GM19239 (cell line): ENCODE measurements around the gene ATP9A.
A peak's percentile ranks its signal among the peaks of the same experiment; 100 is the strongest.
"Not testable (repeated sequence)": the region's sequence is repeated elsewhere in the genome, so short reads cannot be mapped to it uniquely, and the experiment has no call there.

ENCODE experiments used
- DNase-seq: peaks from one replicate; pipeline ENCODE4 v3.0.0; 2011; ENCODE audit warnings: low spot score; ENCODE audit not compliant: insufficient read length
- FAIRE-seq: peaks from 2 replicates; lab custom pipeline; 2011; peaks lifted over from hg19 to GRCh38; lab: Jason Lieb, UNC

Gene ATP9A

DNA sequence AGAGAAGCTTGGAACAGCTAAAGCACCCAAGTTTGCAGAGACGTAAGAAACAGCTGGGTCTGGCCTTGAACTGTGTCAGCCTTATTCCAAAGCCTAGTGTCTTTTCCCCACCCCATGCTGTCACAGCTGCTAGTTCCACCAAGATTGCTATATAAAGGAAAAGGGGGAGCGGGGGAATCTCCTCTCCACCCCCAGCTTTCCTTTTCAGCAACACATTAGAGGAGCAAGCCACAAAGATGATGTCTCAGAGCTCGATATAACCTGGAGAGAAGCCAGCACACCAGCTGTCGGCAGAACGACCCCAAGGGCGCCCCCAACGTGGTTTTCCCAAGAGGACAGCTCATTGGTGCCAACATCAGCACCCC is 36.5 kb downstream of the ATP9A start:
- FAIRE-seq (no peak), DNase-seq (no peak)

DNA sequence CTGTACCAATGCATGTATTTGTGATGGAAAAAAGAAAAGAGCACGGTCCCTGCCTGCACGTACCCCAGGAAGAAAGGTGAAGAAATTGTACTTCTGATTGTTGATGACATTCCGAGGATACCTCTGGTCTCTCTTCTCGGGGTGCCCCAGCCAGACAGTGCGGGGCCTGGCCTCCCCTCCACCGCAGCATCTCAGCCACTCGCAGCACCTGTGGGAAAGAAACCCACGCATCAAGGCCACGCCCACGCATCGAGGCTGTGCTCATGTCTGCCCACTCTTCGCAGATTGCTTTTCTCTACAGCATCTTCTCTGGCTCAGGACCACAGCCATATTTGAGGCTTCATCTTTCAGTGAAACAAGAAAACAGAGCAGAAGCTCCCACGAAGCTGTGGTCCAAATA is 38.4 kb downstream of the ATP9A start:
- DNase-seq = no peak
- FAIRE-seq = no peak

DNA sequence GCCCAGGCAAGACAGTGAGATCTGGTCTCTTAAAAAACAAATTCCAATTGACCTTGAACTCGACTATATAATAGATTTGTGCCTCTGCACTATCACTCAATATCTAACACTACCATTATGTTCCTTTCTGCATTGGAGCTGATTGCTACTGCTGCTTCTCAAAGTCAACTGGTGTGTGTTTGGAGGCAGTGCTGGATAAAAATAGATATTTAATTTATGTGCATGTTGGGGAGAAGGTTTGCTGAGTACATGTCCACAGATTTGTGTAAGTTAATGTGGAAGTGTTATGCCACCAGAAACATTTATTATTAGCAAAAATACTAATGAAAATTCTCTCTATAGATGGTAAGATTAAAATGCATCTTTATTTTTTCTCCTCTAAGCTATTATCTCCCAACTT is 39.5 kb downstream of the ATP9A start:
- DNase-seq = no peak
- FAIRE-seq = no peak

DNA sequence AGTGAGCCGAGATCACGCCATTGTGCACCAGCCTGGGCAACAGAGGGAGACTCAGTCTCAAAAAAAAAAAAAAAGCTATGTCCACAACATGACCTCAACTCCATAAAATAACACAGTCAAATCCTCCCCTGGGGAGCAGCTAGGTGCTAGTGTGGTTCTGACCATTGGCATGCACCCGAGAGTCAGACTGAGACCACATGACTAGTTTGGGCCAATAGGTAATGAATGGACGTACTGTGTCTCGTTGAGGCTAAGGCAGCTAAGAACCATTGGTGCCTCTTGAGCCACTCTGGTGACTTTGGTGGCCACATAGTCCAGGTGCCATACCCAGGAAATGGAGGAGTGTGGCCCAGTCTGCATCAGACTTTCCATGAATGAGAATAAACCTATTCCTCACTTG is 40.3 kb downstream of the ATP9A start:
- FAIRE-seq (no peak), DNase-seq (no peak)

DNA sequence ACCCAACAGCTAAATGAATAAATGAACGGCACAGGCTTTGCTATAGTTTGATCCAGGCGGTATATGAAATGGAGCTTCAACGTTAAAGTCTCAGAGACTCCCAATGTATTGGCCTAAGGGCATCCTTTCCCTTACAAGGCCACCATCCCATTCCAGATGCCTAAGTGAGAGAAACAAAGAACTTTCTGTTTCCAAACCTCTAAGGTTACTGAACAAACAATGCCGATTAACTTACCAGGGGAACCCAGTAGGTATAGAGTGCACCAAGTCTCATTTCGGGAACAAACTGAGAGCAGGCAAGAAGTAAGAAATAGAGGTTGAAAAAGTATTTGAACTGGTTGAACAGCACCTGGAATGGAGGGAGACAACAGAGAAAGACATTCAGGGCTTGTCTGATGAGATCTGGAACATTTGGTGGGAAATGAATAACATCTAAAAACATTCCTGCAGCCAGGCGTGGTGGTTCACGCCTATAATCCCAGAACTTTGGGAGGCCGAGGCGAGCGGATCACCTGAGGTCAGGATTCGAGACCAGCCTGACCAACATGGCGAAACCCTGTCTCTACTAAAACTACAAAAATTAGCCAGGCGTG is 42.5 kb downstream of the ATP9A start:
- no peak for DNase-seq
- no peak for FAIRE-seq

DNA sequence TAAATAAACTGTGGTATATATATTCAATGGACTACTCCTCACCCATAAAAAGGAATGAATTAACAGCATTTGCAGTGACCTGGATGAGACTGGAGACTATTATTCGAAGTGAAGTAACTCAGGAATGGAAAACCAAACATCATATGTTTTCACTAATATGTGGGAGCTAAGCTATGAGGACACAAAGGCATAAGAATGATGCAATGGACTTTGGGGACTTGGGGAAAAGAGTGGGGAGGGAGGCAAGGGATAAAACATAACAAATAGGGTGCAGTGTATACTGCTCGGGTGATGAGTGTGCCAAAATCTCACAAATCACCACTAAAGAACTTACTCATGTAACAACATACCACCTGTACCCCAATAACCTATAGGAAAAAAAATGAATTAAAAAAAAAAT is 45.2 kb downstream of the ATP9A start:
- FAIRE-seq, DNase-seq: not testable (repeated sequence)

DNA sequence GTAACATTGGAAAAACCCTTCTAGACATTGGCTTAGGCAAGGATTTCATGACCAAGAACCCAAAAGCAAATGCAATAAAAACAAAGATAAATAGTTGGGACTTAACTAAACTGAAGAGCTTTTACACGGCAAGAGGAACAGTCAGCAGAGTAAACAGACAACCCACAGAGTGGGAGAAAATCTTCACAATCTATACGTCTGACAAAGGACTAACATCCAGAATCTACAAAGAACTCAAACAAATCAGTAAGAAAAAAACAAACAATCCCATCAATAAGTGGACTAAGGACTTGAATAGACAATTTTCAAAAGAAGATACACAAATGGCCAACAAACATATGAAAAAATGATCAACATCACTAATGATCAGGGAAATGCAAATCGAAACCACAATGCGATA is 45.9 kb downstream of the ATP9A start:
- not testable (repeated sequence) for DNase-seq

DNA sequence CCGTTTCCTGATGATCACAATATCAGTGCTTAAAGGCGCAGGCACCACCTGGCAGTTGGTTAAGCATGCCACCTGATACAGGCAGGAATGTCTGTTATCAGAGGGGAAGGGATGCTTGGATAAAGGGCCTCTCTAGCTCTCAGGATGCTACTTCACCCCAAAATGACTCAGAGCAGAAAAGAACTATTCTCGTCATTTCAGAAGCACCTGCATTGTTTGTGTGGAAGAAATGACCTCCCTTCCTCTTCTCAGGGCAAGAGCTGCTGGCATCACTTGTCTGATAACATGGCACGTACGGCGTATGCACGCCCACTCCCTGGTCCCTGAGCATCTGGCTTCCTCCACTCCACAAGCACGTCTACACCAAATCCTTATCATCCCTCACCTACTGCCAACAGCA is 47.3 kb downstream of the ATP9A start:
- FAIRE-seq = no peak
- DNase-seq = no peak

More for the DNA sequence above, 45.9 kb downstream of the ATP9A start:
- FAIRE-seq = not testable (repeated sequence)

DNA sequence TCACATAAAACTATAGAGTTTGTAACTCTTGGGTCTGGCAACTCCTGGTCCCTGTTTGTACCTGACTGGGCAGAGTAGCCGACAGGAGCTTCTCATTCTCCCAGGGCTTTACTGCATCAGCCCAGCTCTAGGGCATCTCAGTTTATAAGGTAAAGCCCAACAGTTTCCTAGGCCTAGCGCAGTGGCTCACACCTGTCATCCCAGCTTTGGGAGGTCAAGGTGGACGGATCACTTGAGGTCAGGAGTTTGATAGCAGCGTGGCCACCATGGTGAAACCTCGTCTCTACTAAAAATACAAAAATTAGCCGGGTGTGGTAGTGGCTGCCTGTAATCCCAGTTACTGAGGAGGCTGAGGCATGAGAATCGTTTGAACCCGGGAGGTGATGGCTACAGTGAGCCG is 47.8 kb downstream of the ATP9A start:
- no peak for DNase-seq
- FAIRE-seq = no peak

DNA sequence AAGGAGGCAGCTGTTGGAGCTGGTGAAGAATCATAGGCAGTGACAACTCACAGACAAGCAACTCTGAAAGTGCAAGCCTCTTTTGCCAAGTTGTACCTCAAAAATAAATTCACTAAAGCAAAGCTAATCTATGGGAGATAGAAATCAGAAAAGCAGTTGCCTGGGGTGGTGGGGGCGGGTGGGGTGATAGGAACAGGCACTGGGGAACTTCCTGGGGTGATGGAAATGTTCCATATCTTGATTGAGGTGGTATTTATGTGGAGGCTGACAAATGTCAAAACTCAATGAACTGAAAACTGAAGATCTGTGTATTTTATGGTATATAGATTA is 52.4 kb downstream of the ATP9A start:
- FAIRE-seq = no peak

DNA sequence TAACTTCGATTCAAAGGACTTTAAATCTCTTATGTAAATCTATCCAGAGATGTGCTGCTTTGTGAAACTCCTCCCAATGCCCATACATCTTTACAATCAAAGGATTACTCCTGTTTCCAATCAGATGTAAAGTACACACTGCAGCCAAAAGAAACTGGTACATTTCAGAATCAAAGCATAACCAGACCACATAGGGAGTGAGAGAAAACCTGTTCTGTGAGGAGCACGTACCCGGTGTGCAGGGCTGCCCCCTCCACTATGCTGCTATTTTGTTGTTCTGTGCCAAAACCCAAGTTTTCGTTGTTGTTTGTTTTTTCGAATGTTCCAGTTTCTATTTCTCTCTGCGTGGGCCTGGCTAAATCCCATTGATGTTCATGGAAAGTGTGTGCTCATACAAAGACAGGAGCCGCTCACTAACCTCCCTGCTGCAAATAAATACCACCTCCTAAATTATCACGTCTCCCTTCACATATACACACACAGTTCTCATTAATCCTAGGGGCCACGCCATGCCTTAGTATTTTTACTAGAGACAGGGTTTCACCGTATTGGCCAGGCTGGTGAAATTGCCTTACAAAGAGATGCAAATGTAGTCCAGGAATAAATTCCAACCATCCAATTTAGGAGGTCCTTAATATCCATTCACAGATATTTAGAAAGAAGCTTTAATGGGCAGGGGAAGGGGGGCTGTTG is 52.9 kb downstream of the ATP9A start:
- FAIRE-seq = no peak
- DNase-seq = no peak

More for the DNA sequence above, 52.4 kb downstream of the ATP9A start:
- no peak for DNase-seq

DNA sequence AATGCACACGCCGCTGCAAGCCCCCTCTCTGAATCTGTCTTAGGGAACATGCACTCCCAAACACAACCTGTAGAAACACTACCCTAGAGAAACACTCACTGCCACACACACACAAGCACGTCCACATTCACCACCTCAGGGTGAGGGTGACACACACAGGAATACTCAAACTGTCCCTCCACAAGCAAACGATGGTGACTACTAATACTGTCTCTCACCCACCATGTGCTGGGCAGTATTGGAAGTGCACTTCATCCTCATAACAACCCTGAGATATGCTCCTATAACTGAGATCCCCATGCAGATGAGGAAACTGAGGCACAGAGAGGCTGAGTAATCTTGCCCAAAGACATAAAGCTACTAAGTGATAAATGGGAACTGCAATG is 55.0 kb downstream of the ATP9A start:
- FAIRE-seq = no peak

DNA sequence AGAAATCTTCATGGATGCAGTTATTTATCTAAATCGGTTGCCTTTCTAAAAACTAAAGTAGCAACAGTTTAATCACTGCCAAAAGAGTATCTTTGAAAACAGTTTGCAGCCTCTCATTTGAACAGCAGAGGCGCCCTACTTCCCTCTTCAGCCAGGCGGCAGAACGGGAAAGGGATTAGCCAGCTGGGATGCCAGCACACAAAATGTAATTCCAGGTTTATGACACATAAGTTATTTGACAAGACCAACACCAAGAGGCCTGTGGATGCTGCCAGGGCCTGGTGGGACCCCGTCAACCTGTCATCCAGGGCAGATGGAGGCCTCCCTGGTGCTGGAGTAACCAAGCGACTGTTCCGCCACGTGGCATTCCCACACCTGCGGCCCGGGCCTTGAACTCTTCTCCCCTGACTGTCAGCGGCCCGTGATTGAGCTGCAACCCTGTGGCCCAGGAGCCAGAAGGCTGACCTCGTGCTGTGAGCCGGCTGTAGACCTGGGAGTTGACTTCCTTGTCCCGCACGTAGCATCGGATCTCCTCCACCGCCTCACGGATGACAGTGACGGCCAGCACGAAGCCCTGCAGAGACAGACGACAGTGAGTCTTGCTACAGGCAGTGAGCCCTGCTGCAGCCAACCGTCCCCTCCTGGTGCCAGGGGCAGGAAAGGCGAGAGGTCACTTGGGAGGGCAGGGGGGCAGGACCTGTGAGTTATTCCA is 55.5 kb downstream of the ATP9A start:
- FAIRE-seq (no peak), DNase-seq (no peak)

More for the DNA sequence above, 55.0 kb downstream of the ATP9A start:
- no peak for DNase-seq

DNA sequence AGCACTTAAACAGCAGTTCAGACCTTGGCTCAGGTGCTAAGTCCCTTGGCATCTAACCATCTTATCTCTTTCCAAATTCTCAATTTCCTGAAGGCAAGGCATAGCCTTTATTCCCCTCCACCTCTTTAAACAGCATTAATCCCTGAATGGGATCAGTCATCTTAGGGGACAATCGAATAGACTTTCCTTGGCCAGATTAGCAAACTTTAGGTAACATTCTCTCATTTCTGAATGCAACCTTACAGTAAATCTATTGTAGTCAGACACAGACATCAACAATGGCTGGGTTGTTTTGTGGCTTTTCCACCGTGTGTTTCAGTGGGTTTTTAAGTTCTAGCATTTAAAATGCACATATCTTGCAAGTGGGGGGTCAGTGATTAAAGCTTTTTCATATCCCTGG is 56.8 kb downstream of the ATP9A start:
- DNase-seq = no peak
- FAIRE-seq = no peak

DNA sequence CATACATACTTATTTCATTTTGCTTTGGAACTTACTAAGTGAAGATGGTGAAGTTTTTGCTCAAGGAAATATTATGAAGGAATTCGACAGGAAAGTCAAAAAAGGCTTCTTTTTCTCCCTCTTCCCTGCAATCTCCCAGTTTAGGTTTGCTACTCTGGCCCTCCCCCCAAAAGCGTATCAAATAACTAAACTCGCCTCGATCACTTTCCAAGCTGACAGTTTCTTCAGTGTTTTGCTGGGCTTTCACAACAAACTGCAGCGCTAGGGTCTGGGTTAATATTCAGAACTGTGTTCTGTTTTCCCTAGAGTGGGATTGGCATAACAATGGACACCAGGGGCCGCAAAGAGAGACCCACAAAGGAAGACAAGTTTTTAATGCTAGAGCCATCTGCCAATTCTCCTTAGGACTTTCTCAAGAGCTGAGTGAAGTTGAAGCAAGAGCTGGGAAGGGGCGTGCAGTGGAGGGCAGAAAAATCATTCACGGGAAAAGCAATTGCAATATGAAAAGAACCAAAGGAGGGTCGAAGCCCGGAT is 57.8 kb downstream of the ATP9A start:
- FAIRE-seq (no peak), DNase-seq (no peak)

DNA sequence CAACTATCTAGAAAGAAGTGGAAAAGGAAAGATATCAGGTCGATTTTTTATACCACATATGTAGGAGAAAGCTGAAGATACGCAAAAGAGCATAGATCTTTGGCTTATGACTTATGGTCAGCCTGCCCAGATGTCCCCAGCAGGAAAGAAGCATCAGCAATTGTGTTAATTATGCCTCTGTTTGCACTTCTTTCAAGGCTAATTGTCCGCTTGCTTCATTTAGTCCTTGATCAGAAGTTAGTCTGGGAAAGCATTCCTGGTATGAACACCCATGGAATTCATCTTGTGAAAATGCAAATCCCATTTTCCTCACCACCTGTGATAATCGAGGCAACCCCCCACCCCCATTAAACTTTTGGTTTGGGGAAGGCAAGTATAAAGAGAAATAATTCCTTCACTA is 62.8 kb downstream of the ATP9A start:
- DNase-seq (no peak), FAIRE-seq (no peak)

DNA sequence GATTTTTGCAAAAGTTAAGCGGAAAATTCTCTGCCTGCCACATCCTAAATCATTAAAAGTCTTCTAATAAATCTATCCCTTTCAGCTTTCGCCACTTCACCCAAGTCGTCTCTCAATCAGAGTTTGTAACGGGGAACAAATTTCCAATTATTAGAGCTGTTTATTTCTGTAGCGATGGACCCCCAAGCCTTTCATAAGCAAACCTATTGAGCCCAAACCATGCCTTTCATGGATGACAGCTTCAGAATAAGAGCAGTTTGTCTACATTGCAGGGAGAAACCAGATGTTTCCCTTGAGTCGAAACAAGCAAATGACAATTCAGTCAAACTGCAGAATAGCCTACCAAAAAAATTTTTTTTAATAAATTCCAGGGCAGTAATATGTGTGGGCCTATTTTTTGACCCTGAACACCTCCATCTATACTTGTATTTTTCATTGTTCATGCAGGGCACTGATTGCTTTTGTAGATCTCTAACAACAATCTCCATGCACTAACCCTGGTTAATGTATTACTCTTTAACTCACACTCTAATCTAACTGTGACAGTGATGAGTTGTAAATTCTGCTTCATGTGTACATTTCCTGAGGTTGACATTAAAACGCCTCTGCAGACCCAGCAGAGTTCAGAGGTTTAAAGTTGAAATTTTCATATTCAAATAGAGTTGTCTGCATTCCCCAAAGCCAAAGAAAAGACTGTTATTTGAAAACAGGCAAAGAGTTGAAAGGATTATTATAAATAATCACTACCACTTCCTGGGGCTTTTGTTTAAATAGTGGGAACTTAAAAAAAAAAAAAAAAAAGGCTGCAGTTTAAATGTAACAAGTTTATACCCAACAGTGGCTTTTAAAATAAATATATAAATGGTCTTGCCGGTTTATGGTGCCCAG is 64.5 kb downstream of the ATP9A start:
- DNase-seq = no peak

DNA sequence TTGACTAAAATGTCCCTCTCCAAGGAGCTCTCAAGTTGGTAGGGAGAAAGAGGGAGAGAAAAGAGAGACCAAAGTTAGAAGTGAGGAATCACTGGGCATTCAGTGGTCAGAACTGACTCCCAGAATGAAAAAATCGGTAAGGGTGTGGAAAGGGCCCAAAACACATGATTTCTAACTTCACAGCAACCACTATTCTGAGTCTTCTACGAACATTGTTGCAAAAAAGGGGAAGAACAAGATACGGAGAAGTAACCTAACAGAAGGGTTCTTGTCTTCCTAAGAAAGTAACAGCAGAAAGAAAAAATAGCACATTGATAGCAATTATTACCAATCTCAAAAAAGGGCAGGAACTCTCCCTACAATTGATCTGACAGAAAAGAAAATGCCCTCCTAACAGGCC is 65.6 kb downstream of the ATP9A start:
- DNase-seq (no peak), FAIRE-seq (no peak)

More for the DNA sequence above, 64.5 kb downstream of the ATP9A start:
- FAIRE-seq = no peak

DNA sequence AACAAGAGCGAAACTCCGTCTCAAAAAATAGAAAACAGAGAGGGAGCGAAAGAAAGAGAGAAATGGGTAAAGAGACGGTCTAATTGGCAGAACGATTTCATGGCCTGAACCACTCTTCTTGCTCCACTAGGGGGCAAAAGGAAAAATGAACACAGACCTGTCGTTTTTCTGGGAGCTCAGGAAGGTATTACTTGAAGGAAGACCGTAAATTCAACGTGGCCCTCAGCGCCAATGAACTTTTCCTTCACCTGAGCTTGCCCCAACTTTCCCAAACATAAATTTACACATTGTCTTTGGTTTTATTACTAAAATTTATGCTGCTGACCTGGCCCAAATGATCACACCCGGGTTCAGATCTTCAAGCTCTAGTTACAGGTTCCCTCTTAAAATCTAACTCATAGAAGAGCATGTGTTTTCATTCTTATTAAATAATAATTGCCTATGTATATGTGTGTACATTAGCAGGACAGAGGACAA is 67.3 kb downstream of the ATP9A start:
- FAIRE-seq (peak; percentile 11), DNase-seq (peak; percentile 26)

DNA sequence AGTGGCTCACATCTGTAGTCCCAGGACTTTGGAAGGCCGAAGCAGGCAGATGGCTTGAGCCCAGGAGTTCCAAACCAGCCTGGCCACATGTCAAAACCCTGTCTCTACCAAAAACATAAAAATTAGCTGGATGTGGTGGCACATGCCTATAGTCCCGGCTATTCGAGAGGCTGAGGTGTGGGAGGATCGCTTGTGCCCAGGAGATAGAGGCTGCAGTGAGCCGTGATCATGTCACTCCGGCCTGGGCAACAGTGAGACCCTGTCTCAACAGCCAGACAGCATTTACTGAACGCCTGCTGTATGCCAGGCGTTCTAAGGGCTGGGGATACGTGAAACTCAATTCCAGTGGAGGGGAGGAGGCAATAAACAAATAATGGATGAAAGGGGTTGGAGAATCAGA is 69.9 kb downstream of the ATP9A start:
- no peak for FAIRE-seq

More for the DNA sequence above, 69.9 kb downstream of the ATP9A start:
- no peak for DNase-seq
